Inflammatory macrophage treated with lipopolysaccharide for 4 hours (primary cell): ENCODE results near the gene ANAPC13.

Experiments
- DNase-seq: peaks from one replicate; pipeline ENCODE4 v3.0.0-alpha.2; 2020

The ANAPC13 gene

DNA sequence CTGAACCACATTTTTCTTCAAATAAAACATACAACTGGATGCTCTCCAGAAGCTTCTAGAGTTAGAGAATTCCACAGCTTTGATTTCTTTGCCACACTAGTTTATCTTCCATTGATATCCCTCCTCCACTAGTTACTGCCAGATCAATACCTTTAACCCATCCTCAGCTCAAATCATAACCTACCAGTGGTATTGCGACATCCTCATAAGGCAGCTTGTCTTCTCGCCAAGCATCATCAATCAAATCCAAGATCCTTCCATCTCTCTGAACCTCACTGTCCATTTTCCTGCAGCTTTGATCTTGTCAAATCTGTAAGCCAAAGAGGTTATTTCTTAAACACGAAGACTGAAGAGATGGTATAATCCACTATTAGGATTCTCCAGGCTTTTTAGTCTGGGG is 3.2 kb downstream of the ANAPC13 start:
- DNase-seq: no peak

GRCh38 chr3:134481166-134481565 is 4.6 kb downstream of the ANAPC13 start:
- no peak for DNase-seq

GRCh38 chr3:134480546-134480945 is 5.2 kb downstream of the ANAPC13 start:
- DNase-seq: no peak

GRCh38 chr3:134477938-134478337 is 7.8 kb downstream of the ANAPC13 start:
- no peak for DNase-seq

GRCh38 chr3:134477002-134477401 is 8.8 kb downstream of the ANAPC13 start:
- no peak for DNase-seq

DNA sequence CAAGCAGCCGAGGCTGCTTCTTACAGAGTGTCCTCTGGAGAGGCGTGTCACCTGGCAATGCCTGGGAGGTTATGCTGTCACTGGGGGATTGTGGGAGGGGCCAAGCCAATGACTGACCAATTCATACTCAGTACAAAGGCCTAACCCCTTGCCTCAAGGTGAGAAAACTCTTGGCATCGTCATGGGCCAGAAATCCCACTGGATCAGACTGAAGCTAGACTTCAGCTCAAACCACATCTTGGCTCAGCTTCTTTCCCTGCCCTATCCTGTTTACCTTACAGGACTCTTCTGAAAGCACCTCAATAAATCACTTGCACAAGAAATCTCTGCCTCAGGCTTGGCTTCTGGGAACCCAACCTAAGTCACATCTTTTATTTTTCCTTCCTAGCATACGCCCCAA is 9.5 kb downstream of the ANAPC13 start:
- no peak for DNase-seq

GRCh38 chr3:134474956-134475355 is 10.8 kb downstream of the ANAPC13 start:
- DNase-seq: no peak

DNA sequence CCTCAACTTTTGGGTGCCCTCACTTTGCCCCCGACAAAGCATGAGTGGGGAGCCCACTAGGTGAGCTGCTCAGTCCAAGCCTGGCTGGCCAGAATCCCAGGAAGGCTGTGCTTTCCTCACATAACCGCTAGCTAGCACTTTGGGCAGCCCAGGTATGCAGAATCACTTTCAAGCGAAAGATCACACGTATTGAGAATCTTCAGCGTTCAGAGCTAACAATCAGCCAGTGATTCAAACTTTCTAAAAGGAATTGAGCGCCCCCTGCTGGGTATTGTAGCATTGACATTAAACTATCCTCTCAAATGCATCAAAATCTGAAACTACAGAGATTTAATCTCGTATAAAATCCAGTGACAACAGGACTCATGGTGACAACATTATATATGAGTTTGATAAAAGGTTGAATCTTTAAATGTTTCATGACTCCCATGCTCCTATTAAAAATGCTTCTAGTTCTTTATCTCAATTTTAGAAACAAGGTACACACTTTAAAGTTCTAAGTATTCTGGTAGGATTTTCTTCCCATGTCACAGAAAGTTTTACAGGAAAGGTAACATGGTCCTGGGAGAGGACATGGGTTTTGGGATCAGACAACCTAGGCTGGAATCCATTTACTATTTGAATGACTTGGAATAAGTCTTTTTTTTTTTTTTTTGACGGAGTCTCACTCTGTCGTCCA is 11.8 kb downstream of the ANAPC13 start:
- DNase-seq: peak; percentile 72

GRCh38 chr3:134472831-134473230 is 13.0 kb downstream of the ANAPC13 start:
- DNase-seq: no peak

DNA sequence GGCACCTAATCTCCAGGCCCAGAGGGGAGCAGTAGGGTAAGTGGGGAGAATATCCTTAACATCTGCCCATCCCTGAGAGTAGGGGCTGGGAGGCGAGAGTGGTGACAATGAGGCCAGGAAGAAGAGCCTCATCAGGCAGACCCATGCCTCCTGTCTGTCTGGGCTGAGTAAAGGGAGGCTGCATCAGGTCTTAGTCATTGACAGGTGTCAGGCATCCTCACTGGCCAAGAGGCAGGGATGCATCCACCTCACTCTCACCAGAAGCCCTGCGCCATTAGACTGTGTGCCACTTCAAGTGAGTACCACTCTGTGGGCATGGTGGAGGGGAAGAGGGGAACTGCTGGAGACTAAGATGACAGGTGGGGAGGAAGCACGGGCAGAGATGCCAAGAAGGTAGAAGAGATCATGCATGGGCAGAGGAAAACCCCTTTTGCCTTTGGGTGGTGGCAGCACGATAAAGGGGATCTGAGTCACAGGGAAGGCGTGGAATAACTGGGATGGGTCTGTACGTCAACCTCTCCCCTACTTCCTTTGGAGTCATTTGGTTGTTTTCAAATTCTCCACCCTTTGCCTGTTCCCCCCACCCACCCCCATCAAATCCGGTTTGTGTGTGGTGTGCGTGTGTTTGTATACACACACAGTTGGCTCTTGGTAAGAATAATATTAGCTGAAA is 14.1 kb downstream of the ANAPC13 start:
- DNase-seq: no peak

DNA sequence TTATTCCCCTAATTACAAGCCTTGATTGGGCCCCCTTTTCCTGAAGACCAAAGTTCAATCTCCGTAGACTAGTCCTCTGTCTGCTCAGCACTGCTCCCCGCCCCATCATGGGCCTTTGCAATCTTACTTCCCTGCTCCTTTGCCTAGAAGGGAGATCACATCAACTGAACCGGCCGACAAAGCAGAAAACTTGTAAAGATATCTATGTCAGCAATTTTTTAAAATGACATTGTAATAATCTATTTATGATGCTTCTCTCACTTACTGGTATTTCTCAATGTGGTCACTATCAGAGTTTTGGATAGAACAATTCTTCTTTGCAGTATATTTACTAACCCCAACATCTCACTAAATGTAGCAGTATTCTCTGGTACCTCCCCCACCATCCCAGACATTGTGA is 17.3 kb downstream of the ANAPC13 start:
- no peak for DNase-seq

GRCh38 chr3:134466331-134466730 is 19.5 kb downstream of the ANAPC13 start:
- no peak for DNase-seq

- no peak for DNase-seq
Observed at GRCh38 chr3:134464689-134465365, 21.0 kb downstream of the ANAPC13 start.

DNA sequence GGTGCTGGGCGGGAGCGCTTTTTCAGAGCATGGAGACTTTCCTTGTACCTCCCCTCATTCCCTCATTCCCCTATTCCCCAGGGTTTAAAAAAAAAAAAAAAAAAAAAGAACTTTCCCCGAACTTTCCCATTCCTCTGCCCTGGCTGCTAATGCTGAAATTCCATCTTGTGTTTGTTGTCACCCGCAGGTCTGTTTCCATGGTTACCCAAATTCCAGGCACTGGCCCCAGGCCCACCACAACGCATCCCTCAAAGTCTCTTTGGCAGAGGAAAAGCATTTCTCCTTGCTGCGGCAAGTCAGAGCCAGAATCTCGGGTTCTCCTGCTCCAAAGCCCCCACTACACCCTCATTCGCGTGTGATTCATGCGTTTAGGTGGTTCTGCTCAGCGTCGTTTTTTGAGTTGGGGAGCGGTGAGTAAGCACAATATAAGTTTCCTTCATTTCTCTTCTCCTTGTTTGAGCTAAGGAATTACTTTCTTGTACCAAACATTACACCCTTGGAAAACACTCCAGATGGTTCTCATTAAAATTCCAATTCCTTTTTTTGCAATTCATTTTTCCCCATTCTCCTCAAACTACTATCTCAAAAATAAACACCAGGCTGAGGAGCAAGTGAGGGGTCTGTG is 21.6 kb downstream of the ANAPC13 start:
- no peak for DNase-seq

GRCh38 chr3:134463676-134464063 is 22.1 kb downstream of the ANAPC13 start:
- DNase-seq: no peak

DNA sequence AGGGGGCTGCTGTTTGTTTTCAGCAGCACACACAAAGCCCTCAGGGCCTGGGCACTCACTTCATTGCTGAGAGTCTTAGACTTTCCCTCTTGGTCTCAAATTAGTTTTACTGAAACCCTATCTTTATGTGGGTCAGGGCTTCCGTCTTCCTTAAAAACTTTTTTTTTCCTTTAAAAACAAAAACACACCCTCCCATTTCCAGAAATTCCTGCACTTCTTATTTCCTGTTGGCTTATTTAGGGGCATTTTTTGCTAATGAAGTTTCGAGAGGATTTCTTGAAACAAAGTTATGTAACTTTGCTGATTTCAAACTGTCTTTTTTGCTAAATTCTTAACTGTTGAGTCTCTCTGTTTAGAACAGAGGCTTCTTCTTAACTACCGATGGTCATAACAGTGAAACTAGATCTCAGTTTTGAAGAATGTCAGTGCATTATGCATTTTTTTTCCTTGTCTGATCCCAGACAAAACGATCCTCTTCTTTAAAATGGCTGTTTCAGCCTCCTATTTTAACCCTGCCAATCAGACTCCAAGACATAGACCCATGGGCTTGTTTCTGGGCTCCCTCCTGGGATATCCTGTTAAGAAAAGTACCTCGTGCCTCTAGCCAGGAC is 23.3 kb downstream of the ANAPC13 start:
- no peak for DNase-seq

GRCh38 chr3:134460965-134461364 is 24.8 kb downstream of the ANAPC13 start:
- DNase-seq: no peak

DNA sequence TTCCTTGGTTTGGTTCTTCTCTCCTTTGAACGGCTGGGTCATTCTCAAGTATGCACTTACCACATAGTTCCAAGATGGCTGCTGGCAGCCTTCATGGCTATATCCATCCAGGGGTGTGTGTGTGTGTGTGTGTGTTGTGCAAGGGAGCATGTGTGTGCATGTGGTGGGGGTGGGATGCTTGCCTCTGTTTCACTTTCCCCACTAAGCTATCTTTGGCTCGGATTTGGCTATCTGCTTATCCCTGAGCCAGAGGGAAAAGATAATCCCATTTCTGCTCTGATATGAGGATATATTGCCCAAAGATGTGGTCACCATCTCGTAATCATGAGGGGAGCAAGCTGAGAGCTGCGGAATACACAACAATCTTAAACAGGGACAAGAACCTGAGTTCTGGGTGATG is 26.2 kb downstream of the ANAPC13 start:
- no peak for DNase-seq

GRCh38 chr3:134458406-134458945 is 27.3 kb downstream of the ANAPC13 start:
- DNase-seq: no peak

DNA sequence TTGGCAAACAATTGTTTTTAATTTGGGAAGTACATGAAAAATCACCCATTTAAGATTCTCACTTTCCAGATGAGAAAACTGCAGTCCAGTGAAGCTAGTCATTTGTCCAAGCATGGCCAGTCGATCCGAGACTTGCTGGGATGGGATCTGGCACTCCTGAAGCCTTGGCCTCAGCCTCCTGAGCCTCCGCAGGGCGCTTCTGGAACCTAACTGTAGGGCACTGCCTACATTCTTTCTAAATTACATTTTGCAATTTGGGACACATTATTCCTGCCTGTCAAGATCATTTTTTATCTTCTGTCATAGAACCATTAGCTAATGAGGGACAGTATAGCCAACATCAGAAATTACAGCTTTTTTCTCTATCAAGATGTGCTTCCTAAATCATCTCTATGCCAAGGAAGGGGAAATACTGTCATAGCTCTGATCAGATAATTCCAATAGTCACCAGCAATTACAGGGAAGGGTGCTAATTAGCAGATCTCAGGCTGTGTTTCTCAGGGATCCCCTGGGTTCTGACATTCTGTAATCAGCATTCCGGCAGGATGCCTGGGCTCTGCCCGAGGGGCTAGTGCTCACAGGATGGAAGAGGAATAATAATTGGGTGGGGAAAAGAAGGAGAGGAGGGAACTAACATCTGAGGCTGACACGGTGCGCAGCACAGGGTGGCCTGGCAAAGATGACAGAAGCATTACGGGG is 28.3 kb downstream of the ANAPC13 start:
- DNase-seq: no peak

DNA sequence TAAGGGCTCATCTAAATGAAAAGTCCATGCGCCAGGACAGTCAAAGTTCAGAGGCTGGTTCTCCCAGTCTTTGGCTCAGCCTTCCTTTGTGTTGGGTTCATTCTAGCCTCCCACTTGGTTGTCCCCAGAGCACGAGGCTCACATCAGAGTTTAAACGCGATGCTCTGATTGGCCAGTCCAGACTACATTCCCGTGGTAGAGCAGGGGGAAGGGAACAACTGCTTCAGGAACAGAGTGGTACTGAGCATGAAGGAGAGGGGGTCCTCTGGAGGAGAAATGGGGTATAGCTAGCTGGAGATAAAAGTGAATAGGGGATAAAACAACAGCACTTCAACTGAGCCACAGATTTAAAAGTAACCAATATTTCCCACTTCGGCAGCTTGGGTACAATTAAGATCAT is 32.2 kb downstream of the ANAPC13 start:
- DNase-seq: no peak

GRCh38 chr3:134449951-134450350 is 35.8 kb downstream of the ANAPC13 start:
- DNase-seq: peak; percentile 16
